OCI-LY3 (cell line): ENCODE data around the gene IGFBP1.
"Not testable (repeated sequence)": the region's sequence is repeated elsewhere in the genome, so short reads cannot be mapped to it uniquely, and the experiment has no call there.

ENCODE experiments used
- H2AFZ ChIP-seq: fragments of 200-600, 300-600 bp; shearing (Covaris generic); 2 replicates; pipeline ENCODE4 v1.6.0; 2014; ENCODE audit warnings: antibody characterized with exemption, low read depth, low read length
- H3K27ac ChIP-seq: fragments of 200-600, 300-600 bp; sonication (generic); 2 replicates; pipeline ENCODE4 v1.5.1; 2014; ENCODE audit warnings: mild to moderate bottlenecking, low read length, moderate library complexity, mixed read lengths
- H3K27me3 ChIP-seq: fragments of 200-600, 300-600 bp; sonication (generic); 2 replicates; pipeline ENCODE4 v1.6.1; 2014; ENCODE audit warnings: low read depth, low read length, mixed read lengths
- H3K36me3 ChIP-seq: fragments of 200-600, 300-600 bp; sonication (generic); replicated peaks from 2 replicates; pipeline ENCODE3; 2014; ENCODE audit warnings: low read depth, low read length, mixed read lengths
- H3K4me1 ChIP-seq: fragments of 300-600, 200-600 bp; sonication (generic); 2 replicates; pipeline ENCODE4 v1.6.1; 2014; ENCODE audit warnings: low read length, mixed read lengths
- H3K4me2 ChIP-seq: fragments of 200-600, 300-600 bp; sonication (generic); 2 replicates; pipeline ENCODE4 v1.6.1; 2014; ENCODE audit warnings: low read length, mixed read lengths
- H3K4me3 ChIP-seq: fragments of 300-600, 200-600 bp; sonication (generic); 2 replicates; pipeline ENCODE4 v1.5.1; 2014; ENCODE audit warnings: antibody characterized with exemption, mild to moderate bottlenecking, low read length, moderate library complexity
- H3K79me2 ChIP-seq: fragments of 300-600, 200-600 bp; shearing (Covaris generic); 2 replicates; pipeline ENCODE4 v1.6.1; 2014; ENCODE audit warnings: mild to moderate bottlenecking, low read length, mixed read lengths
- H3K9ac ChIP-seq: fragments of 300-600, 200-600 bp; shearing (Covaris generic); 2 replicates; pipeline ENCODE4 v1.6.0; 2014; ENCODE audit warnings: mild to moderate bottlenecking, low read length, moderate library complexity
- H3K9me3 ChIP-seq: fragments of 200-600, 300-600 bp; shearing (Covaris generic); 2 replicates; pipeline ENCODE4 v1.6.1; 2014; ENCODE audit warnings: low read length, mixed read lengths; ENCODE audit not compliant: insufficient read depth
- H4K20me1 ChIP-seq: fragments of 200-600, 300-600 bp; sonication (generic); 2 replicates; pipeline ENCODE4 v1.6.1; 2016; ENCODE audit warnings: low read length, mixed read lengths; ENCODE audit not compliant: insufficient read depth
- CTCF ChIP-seq: fragments of 200-600, 300-600 bp; sonication (generic); IDR thresholded peaks from 2 replicates; pipeline ENCODE4 v1.5.1; 2014; ENCODE audit warnings: antibody characterized with exemption, low read length, low read depth
- EZH2phosphoT487 ChIP-seq: fragments of 200-600 bp; shearing (Covaris generic); IDR thresholded peaks from 2 replicates; pipeline ENCODE4 v1.6.1; 2018; ENCODE audit warnings: antibody characterized with exemption, mixed run types, low read depth

The IGFBP1 gene

GRCh38 chr7:45888185-45888992 lies at the start of gene IGFBP1:
TSS of gene IGFBP1 (plus strand) at chr7:45888488. CDS start at chr7:45888653, 165 bp downstream.
- H3K27ac ChIP-seq: no peak within 1 kb of the TSS
- no peak within 1 kb of the TSS for H3K4me2 ChIP-seq
- H3K4me1 ChIP-seq: no peaks in the 10 kb centered on the region
- H3K9me3 ChIP-seq: no peaks in the 10 kb centered on the region
- no peaks in the 10 kb centered on the region for H3K79me2 ChIP-seq
- no peak within 1 kb of the TSS for H2AFZ ChIP-seq
- H4K20me1 ChIP-seq: no peaks in the 10 kb centered on the region
- H3K4me3 ChIP-seq: no peak within 1 kb of the TSS
- H3K27me3 ChIP-seq: peaks cover 4% of the 10 kb centered on the region; the same call in 1 of the 2 replicates
- no peak for TF ChIP-seq CTCF
- TF ChIP-seq EZH2phosphoT487: no peak
- H3K36me3 ChIP-seq: no peaks in the 10 kb centered on the region
- no peak within 1 kb of the TSS for H3K9ac ChIP-seq

GRCh38 chr7:45838852-45839251 lies 49.4 kb upstream of the IGFBP1 start:
- not testable (repeated sequence) for H3K4me1 ChIP-seq, H4K20me1 ChIP-seq, H3K27ac ChIP-seq, H3K4me2 ChIP-seq, H3K27me3 ChIP-seq, H2AFZ ChIP-seq, H3K79me2 ChIP-seq, H3K4me3 ChIP-seq, H3K9ac ChIP-seq, H3K9me3 ChIP-seq, H3K36me3 ChIP-seq

- not testable (repeated sequence) for H3K36me3 ChIP-seq, H3K27me3 ChIP-seq, H3K27ac ChIP-seq, H2AFZ ChIP-seq, H4K20me1 ChIP-seq, H3K79me2 ChIP-seq, H3K4me2 ChIP-seq, H3K9ac ChIP-seq, H3K4me3 ChIP-seq, H3K4me1 ChIP-seq, H3K9me3 ChIP-seq
These were observed 46.2 kb upstream of the IGFBP1 start for GRCh38 chr7:45841926-45842717.

GRCh38 chr7:45846536-45846935 lies 41.8 kb upstream of the IGFBP1 start:
- H3K9ac ChIP-seq, H3K27me3 ChIP-seq, H3K4me1 ChIP-seq, H3K36me3 ChIP-seq, H3K4me3 ChIP-seq, H3K4me2 ChIP-seq, H3K9me3 ChIP-seq, H3K79me2 ChIP-seq, H4K20me1 ChIP-seq, H2AFZ ChIP-seq, H3K27ac ChIP-seq: not testable (repeated sequence)

GRCh38 chr7:45848734-45849133 lies 39.6 kb upstream of the IGFBP1 start:
- not testable (repeated sequence) for H3K4me1 ChIP-seq, H3K9ac ChIP-seq, H3K9me3 ChIP-seq, H4K20me1 ChIP-seq, H3K36me3 ChIP-seq, H2AFZ ChIP-seq, H3K4me2 ChIP-seq, H3K27ac ChIP-seq, H3K79me2 ChIP-seq, H3K27me3 ChIP-seq, H3K4me3 ChIP-seq

GRCh38 chr7:45852984-45853383 lies 35.3 kb upstream of the IGFBP1 start:
- H3K36me3 ChIP-seq, H3K27me3 ChIP-seq, H3K4me1 ChIP-seq, H3K4me3 ChIP-seq, H3K4me2 ChIP-seq, H4K20me1 ChIP-seq, H3K9me3 ChIP-seq, H2AFZ ChIP-seq, H3K9ac ChIP-seq, H3K79me2 ChIP-seq, H3K27ac ChIP-seq: not testable (repeated sequence)

GRCh38 chr7:45853491-45853890 lies 34.8 kb upstream of the IGFBP1 start:
- H3K4me2 ChIP-seq, H3K9me3 ChIP-seq, H3K27ac ChIP-seq, H3K4me3 ChIP-seq, H4K20me1 ChIP-seq, H3K4me1 ChIP-seq, H2AFZ ChIP-seq, H3K9ac ChIP-seq, H3K79me2 ChIP-seq, H3K36me3 ChIP-seq, H3K27me3 ChIP-seq: not testable (repeated sequence)

- not testable (repeated sequence) for H3K4me3 ChIP-seq, H2AFZ ChIP-seq, H3K79me2 ChIP-seq, H3K36me3 ChIP-seq, H3K4me1 ChIP-seq, H3K9me3 ChIP-seq, H3K27me3 ChIP-seq, H3K27ac ChIP-seq, H4K20me1 ChIP-seq, H3K9ac ChIP-seq, H3K4me2 ChIP-seq
These were observed 32.6 kb upstream of the IGFBP1 start for GRCh38 chr7:45855680-45856079.
